ENCODE measurements around the gene BRINP3. TPM values are rescaled to one million over a fixed set of nuclear protein-coding genes. Genes with fewer than 3 reads are reported as not detected.

Gene BRINP3
- total and polyA plus RNA-seq, 2 experiments from 2014 or later, result not detected

DNA sequence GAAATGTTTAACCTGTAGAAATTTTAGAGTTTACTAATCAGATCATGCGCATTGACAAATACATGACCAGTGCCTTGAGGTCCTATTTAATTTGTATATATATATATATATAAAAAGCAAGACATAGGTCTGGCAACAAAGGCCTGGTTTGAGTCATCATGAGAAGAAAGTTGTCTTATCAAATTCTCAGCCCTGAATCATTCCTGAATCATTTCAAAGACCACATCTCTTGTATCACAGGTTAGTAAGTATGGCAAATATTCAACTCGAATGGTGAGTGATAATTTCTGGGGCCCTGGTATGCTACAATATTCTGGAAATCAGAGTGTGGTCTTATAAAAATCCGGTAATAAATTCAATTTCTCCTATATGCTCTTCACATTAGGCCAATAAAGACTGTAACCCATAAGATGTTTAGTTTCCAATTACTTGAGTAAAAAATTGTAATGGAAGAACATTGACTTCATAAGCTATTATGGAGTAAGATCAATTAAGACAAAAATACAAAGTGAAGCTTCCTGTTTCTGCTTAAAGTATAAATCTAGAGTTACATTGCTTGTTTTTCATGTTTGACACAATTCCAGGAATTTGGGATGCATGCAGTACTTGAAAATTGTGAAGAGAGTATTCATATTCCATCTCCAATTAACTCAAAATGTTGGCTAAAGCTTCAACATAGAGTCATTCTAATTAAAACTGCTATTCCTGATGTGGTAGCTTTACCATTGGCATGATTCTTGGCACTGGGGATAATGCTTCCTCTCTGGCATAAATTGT is 309.4 kb downstream of the BRINP3 start:
- no peak overlapping the region for H3K4me2 ChIP-seq
- no peaks in the 10 kb centered on the region for H3K4me1 ChIP-seq (ENCODE audit: insufficient read depth)
- DNase-seq (ENCODE audit: low spot score) (no peak), ATAC-seq (no peak)
- Mint-ChIP-seq H3K36me3 (ENCODE audit: low read depth) (no peaks in the 10 kb centered on the region), H3K9me3 (no peaks in the 10 kb centered on the region), H3K27ac (no peak overlapping the region), H3K4me3 (no peak overlapping the region), H3K27me3 (ENCODE audit: insufficient read depth, low read depth, poor library complexity) (no peaks in the 10 kb centered on the region), H3K4me1 (no peaks in the 10 kb centered on the region)
- no peaks in the 10 kb centered on the region for H3K36me3 ChIP-seq (ENCODE audit: insufficient read depth)
- H3F3A ChIP-seq (replicated peaks; ENCODE audit: low read depth), result no peaks in the 10 kb centered on the region
- no peak overlapping the region for H2AFZ ChIP-seq
- H3K4me3 ChIP-seq, result no peak overlapping the region
- no peaks in the 10 kb centered on the region for H3K27me3 ChIP-seq (ENCODE audit: insufficient read depth)
- no peak overlapping the region for H3K27ac ChIP-seq (ENCODE audit: low read depth)
- 0 out of 2 replicates have a peak, but pooled peaks cover 3% of the 10 kb centered on the region for H3K9me2 ChIP-seq (ENCODE audit: insufficient read depth)
- no peaks in the 10 kb centered on the region for H3K79me2 ChIP-seq (replicated peaks; ENCODE audit: insufficient read depth)
- H4K20me1 ChIP-seq (replicated peaks; ENCODE audit: insufficient read depth), result no peaks in the 10 kb centered on the region
- TF ChIP-seq REST (IDR thresholded peaks at IDR 0.05; ENCODE audit: unreplicated experiment) (no peak), POLR2AphosphoS5 (IDR thresholded peaks at IDR 0.05; ENCODE audit: low read depth) (no peak), JUNB (IDR thresholded peaks at IDR 0.05; ENCODE audit: unreplicated experiment) (no peak), NANOG (IDR thresholded peaks at IDR 0.05; ENCODE audit: borderline replicate concordance) (no peak), ZNF114 (CRISPR knock-in tag; IDR thresholded peaks at IDR 0.05) (no peak), STAT1 (IDR thresholded peaks at IDR 0.05; ENCODE audit: unreplicated experiment) (no peak), CREB1 (CRISPR knock-in tag; IDR thresholded peaks at IDR 0.05; ENCODE audit: low read depth) (no peak), ETS1 (IDR thresholded peaks at IDR 0.05) (no peak), ZNF331 (CRISPR knock-in tag; IDR thresholded peaks at IDR 0.05; ENCODE audit: low read depth) (no peak), EZH2 (IDR thresholded peaks at IDR 0.05; ENCODE audit: low read depth, unreplicated experiment) (no peak), EZH2phosphoT487 (IDR thresholded peaks at IDR 0.05; ENCODE audit: unreplicated experiment) (no peak)
- TF ChIP-seq, protein P1, sequence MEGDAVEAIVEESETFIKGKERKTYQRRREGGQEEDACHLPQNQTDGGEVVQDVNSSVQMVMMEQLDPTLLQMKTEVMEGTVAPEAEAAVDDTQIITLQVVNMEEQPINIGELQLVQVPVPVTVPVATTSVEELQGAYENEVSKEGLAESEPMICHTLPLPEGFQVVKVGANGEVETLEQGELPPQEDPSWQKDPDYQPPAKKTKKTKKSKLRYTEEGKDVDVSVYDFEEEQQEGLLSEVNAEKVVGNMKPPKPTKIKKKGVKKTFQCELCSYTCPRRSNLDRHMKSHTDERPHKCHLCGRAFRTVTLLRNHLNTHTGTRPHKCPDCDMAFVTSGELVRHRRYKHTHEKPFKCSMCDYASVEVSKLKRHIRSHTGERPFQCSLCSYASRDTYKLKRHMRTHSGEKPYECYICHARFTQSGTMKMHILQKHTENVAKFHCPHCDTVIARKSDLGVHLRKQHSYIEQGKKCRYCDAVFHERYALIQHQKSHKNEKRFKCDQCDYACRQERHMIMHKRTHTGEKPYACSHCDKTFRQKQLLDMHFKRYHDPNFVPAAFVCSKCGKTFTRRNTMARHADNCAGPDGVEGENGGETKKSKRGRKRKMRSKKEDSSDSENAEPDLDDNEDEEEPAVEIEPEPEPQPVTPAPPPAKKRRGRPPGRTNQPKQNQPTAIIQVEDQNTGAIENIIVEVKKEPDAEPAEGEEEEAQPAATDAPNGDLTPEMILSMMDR (conservative IDR thresholded peaks at IDR 0.05; ENCODE audit: low read depth in 2 of 2), result no peak
- TF ChIP-seq, protein P2, sequence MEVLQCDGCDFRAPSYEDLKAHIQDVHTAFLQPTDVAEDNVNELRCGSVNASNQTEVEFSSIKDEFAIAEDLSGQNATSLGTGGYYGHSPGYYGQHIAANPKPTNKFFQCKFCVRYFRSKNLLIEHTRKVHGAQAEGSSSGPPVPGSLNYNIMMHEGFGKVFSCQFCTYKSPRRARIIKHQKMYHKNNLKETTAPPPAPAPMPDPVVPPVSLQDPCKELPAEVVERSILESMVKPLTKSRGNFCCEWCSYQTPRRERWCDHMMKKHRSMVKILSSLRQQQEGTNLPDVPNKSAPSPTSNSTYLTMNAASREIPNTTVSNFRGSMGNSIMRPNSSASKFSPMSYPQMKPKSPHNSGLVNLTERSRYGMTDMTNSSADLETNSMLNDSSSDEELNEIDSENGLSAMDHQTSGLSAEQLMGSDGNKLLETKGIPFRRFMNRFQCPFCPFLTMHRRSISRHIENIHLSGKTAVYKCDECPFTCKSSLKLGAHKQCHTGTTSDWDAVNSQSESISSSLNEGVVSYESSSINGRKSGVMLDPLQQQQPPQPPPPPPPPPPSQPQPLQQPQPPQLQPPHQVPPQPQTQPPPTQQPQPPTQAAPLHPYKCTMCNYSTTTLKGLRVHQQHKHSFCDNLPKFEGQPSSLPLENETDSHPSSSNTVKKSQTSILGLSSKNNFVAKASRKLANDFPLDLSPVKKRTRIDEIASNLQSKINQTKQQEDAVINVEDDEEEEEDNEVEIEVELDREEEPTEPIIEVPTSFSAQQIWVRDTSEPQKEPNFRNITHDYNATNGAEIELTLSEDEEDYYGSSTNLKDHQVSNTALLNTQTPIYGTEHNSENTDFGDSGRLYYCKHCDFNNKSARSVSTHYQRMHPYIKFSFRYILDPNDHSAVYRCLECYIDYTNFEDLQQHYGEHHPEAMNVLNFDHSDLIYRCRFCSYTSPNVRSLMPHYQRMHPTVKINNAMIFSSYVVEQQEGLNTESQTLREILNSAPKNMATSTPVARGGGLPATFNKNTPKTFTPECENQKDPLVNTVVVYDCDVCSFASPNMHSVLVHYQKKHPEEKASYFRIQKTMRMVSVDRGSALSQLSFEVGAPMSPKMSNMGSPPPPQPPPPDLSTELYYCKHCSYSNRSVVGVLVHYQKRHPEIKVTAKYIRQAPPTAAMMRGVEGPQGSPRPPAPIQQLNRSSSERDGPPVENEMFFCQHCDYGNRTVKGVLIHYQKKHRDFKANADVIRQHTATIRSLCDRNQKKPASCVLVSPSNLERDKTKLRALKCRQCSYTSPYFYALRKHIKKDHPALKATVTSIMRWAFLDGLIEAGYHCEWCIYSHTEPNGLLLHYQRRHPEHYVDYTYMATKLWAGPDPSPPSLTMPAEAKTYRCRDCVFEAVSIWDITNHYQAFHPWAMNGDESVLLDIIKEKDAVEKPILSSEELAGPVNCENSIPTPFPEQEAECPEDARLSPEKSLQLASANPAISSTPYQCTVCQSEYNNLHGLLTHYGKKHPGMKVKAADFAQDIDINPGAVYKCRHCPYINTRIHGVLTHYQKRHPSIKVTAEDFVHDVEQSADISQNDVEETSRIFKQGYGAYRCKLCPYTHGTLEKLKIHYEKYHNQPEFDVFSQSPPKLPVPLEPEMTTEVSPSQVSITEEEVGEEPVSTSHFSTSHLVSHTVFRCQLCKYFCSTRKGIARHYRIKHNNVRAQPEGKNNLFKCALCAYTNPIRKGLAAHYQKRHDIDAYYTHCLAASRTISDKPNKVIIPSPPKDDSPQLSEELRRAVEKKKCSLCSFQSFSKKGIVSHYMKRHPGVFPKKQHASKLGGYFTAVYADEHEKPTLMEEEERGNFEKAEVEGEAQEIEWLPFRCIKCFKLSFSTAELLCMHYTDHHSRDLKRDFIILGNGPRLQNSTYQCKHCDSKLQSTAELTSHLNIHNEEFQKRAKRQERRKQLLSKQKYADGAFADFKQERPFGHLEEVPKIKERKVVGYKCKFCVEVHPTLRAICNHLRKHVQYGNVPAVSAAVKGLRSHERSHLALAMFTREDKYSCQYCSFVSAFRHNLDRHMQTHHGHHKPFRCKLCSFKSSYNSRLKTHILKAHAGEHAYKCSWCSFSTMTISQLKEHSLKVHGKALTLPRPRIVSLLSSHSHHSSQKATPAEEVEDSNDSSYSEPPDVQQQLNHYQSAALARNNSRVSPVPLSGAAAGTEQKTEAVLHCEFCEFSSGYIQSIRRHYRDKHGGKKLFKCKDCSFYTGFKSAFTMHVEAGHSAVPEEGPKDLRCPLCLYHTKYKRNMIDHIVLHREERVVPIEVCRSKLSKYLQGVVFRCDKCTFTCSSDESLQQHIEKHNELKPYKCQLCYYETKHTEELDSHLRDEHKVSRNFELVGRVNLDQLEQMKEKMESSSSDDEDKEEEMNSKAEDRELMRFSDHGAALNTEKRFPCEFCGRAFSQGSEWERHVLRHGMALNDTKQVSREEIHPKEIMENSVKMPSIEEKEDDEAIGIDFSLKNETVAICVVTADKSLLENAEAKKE (CRISPR knock-in tag; IDR thresholded peaks at IDR 0.05), result no peak
